ENCODE measurements around the gene IL36G.

The IL36G gene

GRCh38 chr2:113012436-113013335, 34.9 kb downstream of the IL36G start:
- DNase-seq, result no peak
- H3K4me3 ChIP-seq, result no peak overlapping the region
- H3K36me3 ChIP-seq, result no peaks in the 10 kb centered on the region
- H3K9me3 ChIP-seq, result no peaks in the 10 kb centered on the region
- no peaks in the 10 kb centered on the region for H3K4me1 ChIP-seq
- H3K27me3 ChIP-seq, result no peaks in the 10 kb centered on the region
- intact Hi-C loops (cut with DNase I; ENCODE audit: low total_unique reads), result no loop called here
- no peak overlapping the region for H3K27ac ChIP-seq
- TF ChIP-seq CTCF (IDR thresholded peaks at IDR 0.05), result no peak

GRCh38 chr2:113013336-113013661, 35.5 kb downstream of the IL36G start:
- DNase-seq, result no peak
- Histone ChIP-seq H3K4me3 (no peak overlapping the region), H3K27me3 (no peaks in the 10 kb centered on the region), H3K36me3 (no peaks in the 10 kb centered on the region), H3K4me1 (no peaks in the 10 kb centered on the region), H3K27ac (no peak overlapping the region), H3K9me3 (no peaks in the 10 kb centered on the region)
- TF ChIP-seq CTCF (IDR thresholded peaks at IDR 0.05), result no peak
- intact Hi-C loops (cut with DNase I; ENCODE audit: low total_unique reads), result no loop called here

- no peak for TF ChIP-seq CTCF (IDR thresholded peaks at IDR 0.05)
- Histone ChIP-seq H3K27me3 (no peaks in the 10 kb centered on the region), H3K4me1 (no peaks in the 10 kb centered on the region), H3K9me3 (no peaks in the 10 kb centered on the region), H3K4me3 (no peak overlapping the region), H3K27ac (no peak overlapping the region), H3K36me3 (no peaks in the 10 kb centered on the region)
- intact Hi-C loops (cut with DNase I; ENCODE audit: low total_unique reads), result no loop called here
- DNase-seq, result no peak
These were observed 36.3 kb downstream of the IL36G start for GRCh38 chr2:113014067-113014466.

- DNase-seq, result no peak
- intact Hi-C loops (cut with DNase I; ENCODE audit: low total_unique reads), result no loop called here
- no peaks in the 10 kb centered on the region for H3K27me3 ChIP-seq
These were observed 37.2 kb downstream of the IL36G start for GRCh38 chr2:113015042-113015441.

GRCh38 chr2:113015655-113016054, 37.8 kb downstream of the IL36G start:
- Histone ChIP-seq H3K4me1 (no peaks in the 10 kb centered on the region), H3K27ac (no peak overlapping the region), H3K9me3 (no peaks in the 10 kb centered on the region), H3K4me3 (no peak overlapping the region), H3K27me3 (no peaks in the 10 kb centered on the region), H3K36me3 (no peaks in the 10 kb centered on the region)
- DNase-seq, result no peak
- no peak for TF ChIP-seq CTCF (IDR thresholded peaks at IDR 0.05)
- intact Hi-C loops (cut with DNase I; ENCODE audit: low total_unique reads), result no loop called here

More at GRCh38 chr2:113015042-113015441, 37.2 kb downstream of the IL36G start:
- Histone ChIP-seq H3K9me3 (no peaks in the 10 kb centered on the region), H3K4me3 (no peak overlapping the region), H3K27ac (no peak overlapping the region), H3K36me3 (no peaks in the 10 kb centered on the region), H3K4me1 (no peaks in the 10 kb centered on the region)
- no peak for TF ChIP-seq CTCF (IDR thresholded peaks at IDR 0.05)
